ENCODE measurements around the gene PRL. TPM values are rescaled to one million over a fixed set of nuclear protein-coding genes. Genes with fewer than 3 reads are reported as not detected.

PRL gene
- total and polyA plus RNA-seq, 10 donors: 0.09 to 1.6 (median 0.26) TPM; not detected in 7

- no peaks in the 10 kb centered on the region for H3K27me3 ChIP-seq (replicated peaks in 1 of 7)
- 73 to 82% (median 80%) methylated on average over 2 of the region's 2 CpGs for WGBS, 5 donors
- no peak for TF ChIP-seq CTCF (IDR thresholded peaks at IDR 0.05 in 8 of 11, conservative IDR thresholded peaks at IDR 0.05 in 3 of 11)
- TF ChIP-seq POLR2A (IDR thresholded peaks at IDR 0.05): no peak
- TF ChIP-seq POLR2AphosphoS5 (IDR thresholded peaks at IDR 0.05): no peak
- H3K4me1 ChIP-seq: no peaks in the 10 kb centered on the region
- intact Hi-C loops (cut with DNase I; ENCODE audit: low total_unique reads): no loop called here
- H3K36me3 ChIP-seq: no peaks in the 10 kb centered on the region
- H3K9me3 ChIP-seq: no peaks in the 10 kb centered on the region
- no peak for DNase-seq
- no peak overlapping the region for H3K4me3 ChIP-seq
- H3K27ac ChIP-seq: no peak overlapping the region
Observed at GRCh38 chr6:22251348-22251747, 45.5 kb downstream of the PRL start.

GRCh38 chr6:22250486-22250885 lies 46.4 kb downstream of the PRL start:
- 70 to 84% (median 73%) methylated on average over 1 of the region's 1 CpG for WGBS, 5 donors

GRCh38 chr6:22249711-22250350 lies 47.0 kb downstream of the PRL start:
- no peak overlapping the region for H3K4me3 ChIP-seq
- H3K27me3 ChIP-seq (replicated peaks in 1 of 7): no peaks in the 10 kb centered on the region
- H3K9me3 ChIP-seq: no peaks in the 10 kb centered on the region
- intact Hi-C loops (cut with DNase I; ENCODE audit: low total_unique reads): no loop called here
- H3K27ac ChIP-seq: no peak overlapping the region
- H3K36me3 ChIP-seq: no peaks in the 10 kb centered on the region
- WGBS, 5 donors: 84 to 96% (median 91%) methylated on average over 9 of the region's 9 CpGs
- no peak for DNase-seq
- no peaks in the 10 kb centered on the region for H3K4me1 ChIP-seq
- TF ChIP-seq POLR2AphosphoS5 (IDR thresholded peaks at IDR 0.05): no peak
- TF ChIP-seq POLR2A (IDR thresholded peaks at IDR 0.05): no peak
- TF ChIP-seq CTCF (IDR thresholded peaks at IDR 0.05 in 8 of 11, conservative IDR thresholded peaks at IDR 0.05 in 3 of 11): no peak

More at GRCh38 chr6:22250486-22250885, 46.4 kb downstream of the PRL start:
- Histone ChIP-seq H3K4me1 (no peaks in the 10 kb centered on the region), H3K4me3 (no peak overlapping the region), H3K9me3 (no peaks in the 10 kb centered on the region), H3K27me3 (replicated peaks in 1 of 7) (no peaks in the 10 kb centered on the region), H3K27ac (no peak overlapping the region), H3K36me3 (no peaks in the 10 kb centered on the region)
- DNase-seq: no peak
- intact Hi-C loops (cut with DNase I; ENCODE audit: low total_unique reads): no loop called here
- TF ChIP-seq POLR2A (IDR thresholded peaks at IDR 0.05) (no peak), CTCF (IDR thresholded peaks at IDR 0.05 in 8 of 11, conservative IDR thresholded peaks at IDR 0.05 in 3 of 11) (no peak), POLR2AphosphoS5 (IDR thresholded peaks at IDR 0.05) (no peak)

- TF ChIP-seq CTCF (IDR thresholded peaks at IDR 0.05 in 8 of 11, conservative IDR thresholded peaks at IDR 0.05 in 3 of 11) (no peak), POLR2AphosphoS5 (IDR thresholded peaks at IDR 0.05) (no peak), POLR2A (IDR thresholded peaks at IDR 0.05) (no peak)
- H3K36me3 ChIP-seq: no peaks in the 10 kb centered on the region
- WGBS, 5 donors: 84 to 96% (median 85%) methylated on average over 6 of the region's 6 CpGs
- no peak overlapping the region for H3K4me3 ChIP-seq
- peaks cover 0 to 4% (median 0%) of the 10 kb centered on the region in 8 donors for H3K9me3 ChIP-seq
- no peak for DNase-seq
- H3K4me1 ChIP-seq: no peaks in the 10 kb centered on the region
- no peak overlapping the region for H3K27ac ChIP-seq
- no peaks in the 10 kb centered on the region for H3K27me3 ChIP-seq (replicated peaks in 1 of 7)
- intact Hi-C loops (cut with DNase I; ENCODE audit: low total_unique reads): no loop called here
Observed at GRCh38 chr6:22248513-22249308, 48.1 kb downstream of the PRL start.
